Ishikawa (cell line): ENCODE measurements around the gene ADTRP.

ENCODE experiments used
- CREB1 ChIP-seq: IDR thresholded peaks from 2 replicates; pipeline ENCODE4 v1.6.1; 2012; ENCODE audit warnings: low read depth
- REST ChIP-seq: IDR thresholded peaks from 2 replicates; pipeline ENCODE4 v1.6.1; 2012; ENCODE audit warnings: low read depth, mild to moderate bottlenecking
- TCF12 ChIP-seq: IDR thresholded peaks from 2 replicates; pipeline ENCODE4 v1.6.1; 2012; ENCODE audit warnings: low read depth
- TEAD4 ChIP-seq: IDR thresholded peaks from 2 replicates; pipeline ENCODE4 v1.6.1; 2012
- YY1 ChIP-seq: IDR thresholded peaks from 2 replicates; pipeline ENCODE4 v1.6.1; 2012; ENCODE audit warnings: low read depth

- TF ChIP-seq TCF12 = no peak
- TF ChIP-seq YY1 = no peak
- TF ChIP-seq TEAD4 = no peak
- no peak for TF ChIP-seq CREB1
- TF ChIP-seq REST = no peak
These were observed 40.4 kb downstream of the ADTRP start for GRCh38 chr6:11738234-11738633.
